SK-N-MC (cell line): ENCODE data around the gene HPCAL4.

Experiments used
- EZH2 ChIP-seq: fragments of 200-600 bp; sonication (generic); IDR thresholded peaks from one replicate; pipeline ENCODE4 v1.6.1; 2017; ENCODE audit warnings: antibody characterized with exemption
- FOXP2 ChIP-seq: optimal IDR thresholded peaks from 2 replicates; pipeline ENCODE3; 2011; ENCODE audit warnings: mild to moderate bottlenecking, moderate library complexity; ENCODE audit not compliant: insufficient read depth; ENCODE audit errors: extremely low read length, control extremely low read depth
- POLR2AphosphoS5 ChIP-seq: IDR thresholded peaks from 2 replicates; pipeline ENCODE4 v1.6.1; 2012; ENCODE audit warnings: mild to moderate bottlenecking, low read depth, low read length, borderline replicate concordance

GRCh38 chr1:39692152-39693074 lies 1.2 kb upstream of the HPCAL4 start:
- TF ChIP-seq POLR2AphosphoS5, result no peak
- no peak for TF ChIP-seq EZH2
- TF ChIP-seq FOXP2, result no peak
